Smooth muscle cell (in vitro differentiated cells): ENCODE data around the gene PTMS. TPM values are rescaled to one million over a fixed set of nuclear protein-coding genes. Genes with fewer than 3 reads are reported as not detected.
A peak's percentile ranks its signal among the peaks of the same experiment; 100 is the strongest.

ENCODE experiments used
- DNase-seq: peaks from one replicate; lab custom pipeline; 2025; ENCODE audit not compliant: unreplicated experiment; lab: John Stamatoyannopoulos, UW
- H2AFZ ChIP-seq: fragments of 200-600 bp; sonication (generic); 2 replicates; pipeline ENCODE4 v1.6.0; 2016; ENCODE audit warnings: antibody characterized with exemption, low read depth, mild to moderate bottlenecking
- H3F3A ChIP-seq: fragments of 200-600 bp; sonication (generic); 2 replicates; pipeline ENCODE4 v1.6.0; 2017; ENCODE audit warnings: antibody characterized with exemption, low read depth
- H3K27ac ChIP-seq: fragments of 200-600 bp; sonication (generic); 2 replicates; pipeline ENCODE4 v1.5.1; 2016; ENCODE audit warnings: low read depth, mild to moderate bottlenecking
- H3K27me3 ChIP-seq: fragments of 200-600 bp; sonication (generic); 2 replicates; pipeline ENCODE4 v1.6.1; 2016; ENCODE audit warnings: low read depth, mild to moderate bottlenecking
- H3K36me3 ChIP-seq: fragments of 200-600 bp; sonication (generic); 2 replicates; pipeline ENCODE4 v1.5.1; 2016; ENCODE audit warnings: low read depth
- H3K4me1 ChIP-seq: fragments of 200-600 bp; sonication (generic); 2 replicates; pipeline ENCODE4 v1.5.1; 2016; ENCODE audit warnings: low read depth
- H3K4me2 ChIP-seq: fragments of 200-600 bp; sonication (generic); 2 replicates; pipeline ENCODE4 v1.6.0; 2016; ENCODE audit warnings: mild to moderate bottlenecking
- H3K4me3 ChIP-seq: fragments of 200-600 bp; sonication (generic); 2 replicates; pipeline ENCODE4 v1.5.1; 2016; ENCODE audit warnings: mild to moderate bottlenecking
- H3K79me2 ChIP-seq: fragments of 200-600 bp; sonication (generic); 2 replicates; pipeline ENCODE4 v1.6.0; 2016; ENCODE audit warnings: low read depth, mild to moderate bottlenecking
- H3K9ac ChIP-seq: fragments of 200-600 bp; sonication (generic); 2 replicates; pipeline ENCODE4 v1.6.0; 2016; ENCODE audit warnings: low read depth
- H3K9me3 ChIP-seq: fragments of 200-600 bp; sonication (generic); replicated peaks from 2 replicates; pipeline ENCODE4 v1.5.1; 2016; ENCODE audit warnings: low read depth
- H4K20me1 ChIP-seq: fragments of 200-600 bp; sonication (generic); 2 replicates; pipeline ENCODE4 v1.6.0; 2016; ENCODE audit warnings: low read depth
- CTCF ChIP-seq: fragments of 200-600 bp; sonication (generic); IDR thresholded peaks from 2 replicates; pipeline ENCODE4 v1.5.1; 2017; ENCODE audit warnings: borderline replicate concordance, mild to moderate bottlenecking, antibody characterized with exemption; ENCODE audit not compliant: insufficient read depth, poor library complexity, severe bottlenecking
- WGBS: methylation state at CpG from one replicate; pipeline ENCODE4 v1.1.7; 2016; ENCODE audit warnings: low lambda C conversion rate; 5-methylcytosine and 5-hydroxymethylcytosine counted together
- polyA plus RNA-seq: library from polyadenylated mRNA; unstranded; fragments of >200 nt; fragmentation: Nextera tagmentation; extraction: Ambion mirVana; gene quantifications from 2 replicates; pipeline ENCODE4 v1.2.1, GENCODE V29; 2016
- total RNA-seq: library from RNA; depleted of rRNA; stranded (reverse); fragments of >200 nt; gene quantifications from 2 replicates; pipeline ENCODE4 v1.2.3, GENCODE V29; 2014

The PTMS gene
- total and polyA plus RNA-seq, 2 experiments from 2014 or later, result 115 to 379 TPM

GRCh38 chr12:6723607-6724408 is 42.4 kb upstream of the PTMS start, which contains the start of gene COPS7A:
COPS7A (plus strand) TSS chr12:6724046; CDS start chr12:6724657, 611 bp downstream.
- Histone ChIP-seq H3K4me3 (peak within 1 kb of the TSS; percentile 80), H3K36me3 (peaks cover 6% of the 10 kb centered on the region), H3K4me1 (peaks cover 5% of the 10 kb centered on the region), H3K27me3 (no peaks in the 10 kb centered on the region), H3K9me3 (no peaks in the 10 kb centered on the region), H3K79me2 (peaks cover 3% of the 10 kb centered on the region), H3F3A (peaks cover 3% of the 10 kb centered on the region), H4K20me1 (no peaks in the 10 kb centered on the region), H3K27ac (peak within 1 kb of the TSS; percentile 90), H3K9ac (peak within 1 kb of the TSS; percentile 80), H3K4me2 (peak within 1 kb of the TSS; percentile 92), H2AFZ (peak within 1 kb of the TSS; percentile 97)
- TF ChIP-seq CTCF, result no peak
- WGBS, result under 1% methylated on average over 41 of the region's 49 CpGs
- peak; percentile 93 for DNase-seq

GRCh38 chr12:6724409-6724797 is 41.8 kb upstream of the PTMS start:
- H3K4me3 ChIP-seq, result peak overlapping the region; percentile 80
- no peaks in the 10 kb centered on the region for H4K20me1 ChIP-seq
- H3K27me3 ChIP-seq, result no peaks in the 10 kb centered on the region
- H2AFZ ChIP-seq, result no peak overlapping the region
- peak overlapping the region; percentile 92 for H3K4me2 ChIP-seq
- WGBS, result 16% methylated on average over 9 of the region's 10 CpGs
- H3K79me2 ChIP-seq, result peaks cover 3% of the 10 kb centered on the region
- H3K4me1 ChIP-seq, result peaks cover 5% of the 10 kb centered on the region
- H3K9ac ChIP-seq, result peak overlapping the region; percentile 80
- H3F3A ChIP-seq, result peaks cover 3% of the 10 kb centered on the region
- peak overlapping the region; percentile 90 for H3K27ac ChIP-seq
- no peak for TF ChIP-seq CTCF
- H3K9me3 ChIP-seq, result no peaks in the 10 kb centered on the region
- peaks cover 7% of the 10 kb centered on the region for H3K36me3 ChIP-seq
- DNase-seq, result no peak

GRCh38 chr12:6725350-6725749 is 40.8 kb upstream of the PTMS start:
- no peak for TF ChIP-seq CTCF
- peaks cover 5% of the 10 kb centered on the region for H3K4me1 ChIP-seq
- H3K27ac ChIP-seq, result no peak overlapping the region
- no peak for DNase-seq
- no peak overlapping the region for H3K4me2 ChIP-seq
- no peak overlapping the region for H3K4me3 ChIP-seq
- H2AFZ ChIP-seq, result no peak overlapping the region
- no peaks in the 10 kb centered on the region for H4K20me1 ChIP-seq
- 96% methylated on average over 7 of the region's 7 CpGs for WGBS
- peaks cover 13% of the 10 kb centered on the region for H3K36me3 ChIP-seq
- peaks cover 3% of the 10 kb centered on the region for H3K79me2 ChIP-seq
- H3F3A ChIP-seq, result peaks cover 3% of the 10 kb centered on the region
- H3K27me3 ChIP-seq, result no peaks in the 10 kb centered on the region
- no peak overlapping the region for H3K9ac ChIP-seq
- H3K9me3 ChIP-seq, result no peaks in the 10 kb centered on the region

- Histone ChIP-seq H3K9me3 (no peaks in the 10 kb centered on the region), H3K9ac (no peak overlapping the region), H3K27ac (no peak overlapping the region), H3K79me2 (peaks cover 3% of the 10 kb centered on the region), H2AFZ (no peak overlapping the region), H3K36me3 (peaks cover 13% of the 10 kb centered on the region), H4K20me1 (no peaks in the 10 kb centered on the region), H3K4me1 (no peaks in the 10 kb centered on the region), H3F3A (no peaks in the 10 kb centered on the region), H3K27me3 (no peaks in the 10 kb centered on the region), H3K4me3 (no peak overlapping the region), H3K4me2 (no peak overlapping the region)
- 99% methylated on average over 18 of the region's 18 CpGs for WGBS
- no peak for TF ChIP-seq CTCF
- DNase-seq, result no peak
These were observed 37.0 kb upstream of the PTMS start for GRCh38 chr12:6729186-6729585.
